HG03064 (cell line): ENCODE measurements around the gene TPP2.

Source experiments
- ATAC-seq: cut with Tn5 transposase; IDR thresholded peaks from one replicate; pipeline ENCODE4 v1.9.1; 2021; ENCODE audit warnings: low read depth; ENCODE audit not compliant: unreplicated experiment

Gene TPP2

GRCh38 chr13:102596147-102597028 is at the start of gene TPP2:
TSS of gene TPP2 (plus strand) at chr13:102596986. CDS start at chr13:102597039, 53 bp downstream.
- peak; percentile 76 for ATAC-seq

DNA sequence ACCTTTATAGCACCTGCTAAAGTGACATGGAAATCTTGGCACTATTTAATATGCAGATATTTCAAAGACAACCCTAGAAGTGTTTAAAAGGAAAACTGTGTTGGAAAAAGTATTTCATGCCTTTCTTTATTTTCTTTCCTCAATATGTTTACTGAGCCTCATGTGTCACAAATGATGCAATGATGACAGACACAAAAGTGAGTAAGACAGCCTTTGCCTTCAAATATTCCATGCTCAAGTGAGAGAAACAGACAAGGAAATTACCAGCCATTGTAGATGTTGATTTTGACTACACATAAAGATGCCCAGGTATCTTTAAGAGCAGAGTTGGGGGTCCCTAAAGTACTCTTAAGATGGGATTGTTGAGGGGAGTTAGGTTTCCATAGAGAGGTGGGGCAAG is 48.0 kb upstream of the TPP2 start:
- ATAC-seq = no peak

DNA sequence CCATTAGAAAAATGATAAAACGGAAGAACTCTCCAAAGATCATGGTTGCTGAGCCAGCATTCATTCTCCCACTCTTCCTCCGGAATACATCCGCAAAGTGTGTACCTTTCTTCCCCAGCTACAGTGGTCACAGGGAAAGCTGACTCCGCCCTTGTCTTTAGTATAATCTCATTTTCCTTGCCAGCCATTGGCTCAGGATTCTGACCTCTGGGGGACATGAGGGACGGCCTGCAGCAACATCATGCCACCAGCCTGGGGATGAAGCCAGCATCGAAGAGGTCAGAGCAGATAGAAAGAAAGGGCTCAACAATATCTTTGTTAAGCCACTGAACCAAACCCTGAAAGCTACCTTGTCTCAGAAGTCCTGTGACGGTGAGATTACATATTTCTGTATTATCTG is 46.3 kb upstream of the TPP2 start:
- no peak for ATAC-seq

- no peak for ATAC-seq
Observed at GRCh38 chr13:102555914-102556553, 40.8 kb upstream of the TPP2 start.

- no peak for ATAC-seq
Observed at GRCh38 chr13:102556806-102557205, 40.0 kb upstream of the TPP2 start.

GRCh38 chr13:102558029-102558428 is 38.8 kb upstream of the TPP2 start:
- no peak for ATAC-seq

GRCh38 chr13:102561933-102562332 is 34.9 kb upstream of the TPP2 start:
- ATAC-seq = no peak

DNA sequence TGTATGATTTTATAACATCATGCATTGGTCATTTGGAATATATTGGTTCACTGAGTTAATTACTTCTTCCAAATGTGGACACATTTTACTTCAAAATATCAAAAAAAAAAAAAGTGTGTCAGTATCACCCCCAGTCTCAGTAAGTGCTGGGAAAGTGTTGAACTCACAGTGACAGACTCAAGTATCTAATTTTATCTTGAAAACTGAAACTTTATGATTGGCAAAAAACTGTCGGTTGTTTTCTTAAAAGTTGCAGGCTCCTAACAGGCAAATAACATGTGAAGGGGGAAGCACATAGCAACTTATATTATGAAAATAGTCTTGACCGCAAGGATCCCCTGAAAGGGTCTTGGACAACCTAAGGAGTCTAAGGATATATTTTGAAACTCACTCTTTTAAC is 33.5 kb upstream of the TPP2 start:
- ATAC-seq = no peak

DNA sequence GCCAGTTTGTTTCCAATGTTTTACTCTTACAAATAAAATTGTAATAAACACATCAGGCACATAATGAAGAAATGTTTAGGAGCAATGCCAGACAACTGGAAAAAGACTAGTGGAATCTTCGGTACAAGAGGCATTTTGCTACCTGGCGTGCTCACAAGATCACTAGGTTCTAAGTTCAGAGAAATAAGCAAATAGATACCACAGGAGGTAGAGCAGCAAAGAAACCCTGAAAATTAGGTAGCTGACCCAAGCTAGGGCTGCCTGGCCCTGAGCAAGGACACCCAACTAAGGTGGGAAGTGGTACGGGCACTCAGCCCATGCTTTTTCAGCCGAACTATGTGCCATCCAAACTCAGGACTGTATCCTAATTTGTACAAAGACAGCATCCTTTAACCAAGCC is 32.2 kb upstream of the TPP2 start:
- no peak for ATAC-seq

DNA sequence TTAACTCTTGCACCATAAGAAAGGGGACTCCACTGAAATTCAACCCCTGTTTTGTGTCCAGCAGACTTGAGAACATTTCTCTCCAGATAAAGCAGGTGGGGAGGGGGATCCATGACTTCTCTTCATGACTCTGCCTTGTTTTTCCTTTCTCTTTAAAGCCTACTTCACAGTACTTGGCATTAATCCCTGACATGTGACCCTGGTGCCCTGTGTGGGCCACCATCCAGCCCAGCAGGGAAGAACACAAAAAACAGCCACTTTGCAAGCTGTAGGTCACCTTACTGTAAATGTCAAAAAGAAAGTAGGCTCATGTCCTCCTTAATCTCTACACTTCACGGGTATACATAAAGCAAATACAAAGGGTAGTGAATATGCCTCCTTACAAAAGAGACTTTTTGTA is 30.3 kb upstream of the TPP2 start:
- no peak for ATAC-seq

DNA sequence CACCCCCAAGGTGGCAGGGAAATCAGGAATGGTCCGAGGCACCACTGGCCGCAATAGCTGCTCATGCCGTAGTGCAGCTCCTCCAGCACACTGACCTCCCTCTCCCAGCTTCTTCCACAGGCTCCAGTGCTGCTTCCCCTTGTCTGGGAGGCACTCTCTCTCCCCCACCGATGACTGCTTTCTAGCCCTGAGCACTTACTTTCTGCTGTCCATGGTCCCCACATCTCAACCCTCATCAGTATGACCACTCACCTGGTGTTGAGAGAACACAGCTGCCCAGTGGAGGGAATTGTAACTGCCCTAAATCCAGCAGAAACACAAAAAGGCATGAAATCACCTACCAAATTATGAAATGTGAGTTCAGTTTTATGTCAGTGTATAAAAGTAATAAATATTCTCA is 28.9 kb upstream of the TPP2 start:
- ATAC-seq = no peak

- ATAC-seq = no peak
Observed at GRCh38 chr13:102569488-102569887, 27.3 kb upstream of the TPP2 start.

GRCh38 chr13:102571075-102571474 is 25.7 kb upstream of the TPP2 start:
- ATAC-seq = no peak

GRCh38 chr13:102572323-102572722 is 24.5 kb upstream of the TPP2 start:
- ATAC-seq = no peak

- no peak for ATAC-seq
Observed at GRCh38 chr13:102580552-102581169, 16.1 kb upstream of the TPP2 start.

DNA sequence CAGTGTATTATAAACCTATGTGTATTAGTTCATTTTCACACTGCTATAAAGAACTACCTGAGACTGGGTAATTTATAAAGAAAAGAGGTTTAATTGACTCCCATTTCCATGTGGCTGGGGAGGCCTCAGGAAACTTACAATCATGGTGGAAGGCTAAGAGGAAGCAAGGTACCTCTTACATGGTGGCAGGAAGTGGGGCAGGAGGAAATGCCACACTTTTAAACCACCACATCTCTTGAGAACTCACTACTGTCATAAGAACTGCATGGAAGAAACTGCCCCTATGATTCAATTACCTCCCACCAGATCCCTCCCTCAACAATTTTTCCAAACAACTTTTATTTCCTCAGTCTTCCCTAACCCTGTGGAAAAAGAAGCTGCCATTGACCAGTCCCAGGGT is 14.5 kb upstream of the TPP2 start:
- no peak for ATAC-seq

DNA sequence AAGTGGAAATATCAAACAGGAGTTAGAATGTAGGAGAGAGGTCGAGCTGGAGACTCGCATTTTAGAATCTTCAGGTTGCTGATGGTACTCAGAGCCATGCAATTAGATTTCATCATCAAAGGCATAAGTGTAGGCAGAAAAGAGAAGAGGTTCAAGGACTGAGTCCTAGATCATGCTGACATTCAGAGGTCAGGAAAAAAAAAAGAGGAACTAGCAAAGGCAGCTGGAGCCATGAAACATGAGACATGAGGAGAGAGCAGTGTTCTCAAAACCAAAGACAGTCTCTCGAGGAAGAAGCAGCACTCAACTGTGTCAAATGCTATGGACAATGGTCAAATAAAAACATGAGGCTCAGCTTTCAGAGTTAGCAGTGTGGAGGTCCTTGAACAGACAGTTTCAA is 12.4 kb upstream of the TPP2 start:
- peak; percentile 69 for ATAC-seq

- ATAC-seq = no peak
Observed at GRCh38 chr13:102586615-102587014, 10.2 kb upstream of the TPP2 start.

- no peak for ATAC-seq
Observed at GRCh38 chr13:102587916-102588315, 8.9 kb upstream of the TPP2 start.

DNA sequence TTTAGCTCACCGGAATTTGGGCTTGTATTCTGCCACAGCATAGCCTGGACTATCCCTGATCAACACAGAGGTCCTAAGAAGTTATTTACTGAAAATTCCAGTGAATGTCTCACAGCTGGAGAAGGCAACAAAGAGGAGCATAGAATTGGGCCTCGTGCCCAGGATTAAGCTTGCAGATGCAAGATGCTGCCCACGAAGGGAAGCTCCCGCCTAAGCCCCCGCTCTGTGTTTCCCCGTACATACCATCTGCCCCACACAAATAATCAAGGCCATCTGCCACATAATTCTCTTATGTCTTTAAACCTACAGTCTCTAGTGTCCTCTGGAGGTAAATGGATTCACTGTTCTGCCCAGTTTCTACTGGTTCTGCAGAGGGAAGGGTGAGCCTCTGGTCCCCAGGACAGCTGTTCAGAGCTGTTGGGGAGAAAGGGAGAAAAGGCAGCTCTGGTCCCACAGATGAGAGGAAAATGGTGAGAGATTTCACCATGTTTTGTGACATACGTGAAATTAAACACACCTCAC is 7.4 kb upstream of the TPP2 start:
- no peak for ATAC-seq

- ATAC-seq = peak; percentile 39
Observed at GRCh38 chr13:102591988-102592781, 4.6 kb upstream of the TPP2 start.
